HUDEP-2 (cell line): Measurements from ENCODE around the gene HRH2.
A peak's percentile ranks its signal among the peaks of the same experiment; 100 is the strongest.
"Not testable (repeated sequence)": the region's sequence is repeated elsewhere in the genome, so short reads cannot be mapped to it uniquely, and the experiment has no call there.

Source experiments
- DNase-seq, 76 experiments: peaks; one replicate each; lab custom pipeline; 2025; ENCODE audit not compliant: unreplicated experiment in 76 of 76; lab: John Stamatoyannopoulos, UW

HRH2 gene, protein sequence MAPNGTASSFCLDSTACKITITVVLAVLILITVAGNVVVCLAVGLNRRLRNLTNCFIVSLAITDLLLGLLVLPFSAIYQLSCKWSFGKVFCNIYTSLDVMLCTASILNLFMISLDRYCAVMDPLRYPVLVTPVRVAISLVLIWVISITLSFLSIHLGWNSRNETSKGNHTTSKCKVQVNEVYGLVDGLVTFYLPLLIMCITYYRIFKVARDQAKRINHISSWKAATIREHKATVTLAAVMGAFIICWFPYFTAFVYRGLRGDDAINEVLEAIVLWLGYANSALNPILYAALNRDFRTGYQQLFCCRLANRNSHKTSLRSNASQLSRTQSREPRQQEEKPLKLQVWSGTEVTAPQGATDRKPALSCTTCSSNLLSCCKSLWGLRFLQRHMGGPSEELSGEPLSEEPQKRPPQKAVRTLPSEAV

DNA sequence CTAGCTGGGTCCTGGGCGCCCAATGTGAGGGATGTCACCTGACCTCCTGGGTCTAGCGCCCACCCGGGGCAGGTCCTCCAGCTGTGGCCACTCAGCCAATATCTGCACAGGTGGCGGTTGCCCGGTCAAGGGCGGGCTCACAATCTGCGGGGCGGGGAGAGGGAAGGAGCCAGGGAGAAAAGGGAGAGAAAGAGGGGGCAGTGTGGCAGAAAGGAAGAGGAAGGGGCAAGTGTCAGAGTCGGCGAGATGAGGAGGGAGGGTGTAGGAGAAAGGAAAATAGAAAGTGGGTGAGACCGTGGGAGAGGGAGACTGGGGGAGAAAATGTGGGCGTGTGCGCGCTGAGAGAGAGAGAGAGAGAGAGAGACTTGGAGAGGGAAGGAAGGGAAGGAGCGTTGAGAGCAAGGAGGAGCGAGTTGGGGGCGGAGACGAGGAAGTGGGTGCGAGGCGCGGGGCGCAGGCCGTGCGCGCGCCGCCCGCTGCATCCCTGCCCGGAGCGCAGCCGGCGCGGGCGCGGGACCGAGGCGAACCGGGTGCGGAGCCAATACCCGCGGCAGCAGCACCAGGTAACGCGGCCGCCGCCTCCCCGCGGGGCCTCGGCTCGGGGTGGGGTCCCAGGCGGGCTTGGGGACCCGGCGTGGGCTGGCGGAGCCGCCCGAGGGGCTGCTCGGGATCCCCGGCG, at the start of gene HRH2:
Gene HRH2, plus strand, starts transcription at position 479 of the 679 bp plus-strand sequence. CDS start 25,163 bp downstream, outside the sequence.
- peak in 9 of 76 experiments; percentile 6 to 62 (median 14) for DNase-seq

DNA sequence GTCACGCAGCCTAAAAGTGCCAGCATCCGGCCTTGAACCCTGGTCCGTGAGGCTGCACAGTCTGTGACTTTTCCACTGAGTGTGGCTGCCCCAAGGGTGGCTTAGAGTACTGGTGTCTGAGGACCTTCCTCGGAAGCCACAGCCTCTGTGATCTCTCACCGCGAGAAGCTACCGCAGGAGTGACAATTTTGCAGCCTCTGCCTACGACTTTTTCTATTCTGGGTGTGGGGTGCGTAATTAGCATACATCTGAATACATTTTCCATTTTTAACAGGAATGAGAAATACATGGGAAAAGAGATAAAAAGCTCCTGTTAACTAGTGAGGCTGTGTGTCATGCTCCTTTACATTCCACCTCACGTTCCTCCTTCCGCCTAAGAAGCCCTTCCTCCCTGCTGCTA, 48.3 kb upstream of the HRH2 start:
- no peak for DNase-seq

DNA sequence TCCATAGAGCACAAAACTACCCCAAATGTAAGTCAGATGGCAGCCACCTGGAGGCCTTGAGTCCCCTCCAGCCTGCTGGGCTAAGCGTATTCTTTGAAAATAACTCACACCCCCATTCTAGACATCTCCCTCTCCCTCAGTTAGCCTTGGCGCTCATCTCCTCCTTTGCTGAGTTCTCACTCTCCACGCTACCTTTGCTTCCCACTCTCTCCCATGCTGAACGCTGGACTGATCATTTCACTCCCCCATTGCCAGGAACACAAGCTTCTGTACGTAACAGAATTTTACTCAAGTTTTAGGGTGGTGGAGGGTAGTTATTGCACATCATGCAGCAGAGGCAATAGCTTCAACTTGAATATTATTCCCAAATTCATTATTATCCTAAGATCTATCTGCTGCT, 47.5 kb upstream of the HRH2 start:
- no peak for DNase-seq

DNA sequence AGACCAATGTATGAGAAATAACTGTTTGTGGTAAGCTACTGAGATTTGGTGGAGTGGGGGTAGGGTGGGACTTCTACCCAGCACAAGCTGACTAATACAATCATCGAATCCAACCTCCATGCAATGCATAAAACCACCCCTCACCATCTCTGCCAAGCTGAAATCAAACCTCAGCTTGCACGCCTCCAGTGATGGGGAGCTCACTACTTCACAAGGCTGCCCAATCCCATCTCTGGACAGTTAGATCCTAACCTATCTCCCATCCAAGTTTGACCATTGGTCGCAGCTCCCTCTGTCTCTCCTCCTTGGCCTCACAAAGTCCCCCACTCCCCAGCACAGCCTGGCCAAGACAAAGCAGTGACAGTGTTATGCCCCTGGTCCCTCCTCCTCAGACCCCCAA, 47.0 kb upstream of the HRH2 start:
- DNase-seq = no peak

DNA sequence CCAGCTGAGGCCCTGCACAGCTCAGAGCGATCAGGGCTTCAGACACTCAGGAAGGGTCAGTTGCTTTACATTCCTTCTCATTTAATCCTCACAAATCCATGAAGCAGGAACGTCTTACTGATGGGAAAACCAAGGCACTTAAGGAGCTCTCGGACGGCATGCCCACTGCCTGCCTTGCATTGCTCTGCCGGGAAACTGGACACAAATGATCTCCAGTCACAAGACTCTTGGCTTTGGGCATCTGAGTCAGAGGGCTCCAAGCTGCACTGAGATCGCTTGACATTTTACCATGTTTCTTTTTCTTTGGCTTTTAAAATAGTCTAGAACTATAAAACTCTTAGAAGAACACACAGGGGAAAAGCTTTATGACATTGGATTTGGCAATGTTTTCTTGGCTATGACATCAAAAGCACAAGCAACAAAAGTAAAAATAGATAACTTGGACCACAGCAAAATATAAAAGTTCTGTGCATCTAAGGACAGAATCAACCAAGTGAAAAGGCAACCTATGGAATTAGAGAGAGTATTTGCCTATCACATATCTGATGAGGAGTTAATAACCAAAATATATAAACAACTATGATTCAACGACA, 43.6 kb upstream of the HRH2 start:
- no peak for DNase-seq

DNA sequence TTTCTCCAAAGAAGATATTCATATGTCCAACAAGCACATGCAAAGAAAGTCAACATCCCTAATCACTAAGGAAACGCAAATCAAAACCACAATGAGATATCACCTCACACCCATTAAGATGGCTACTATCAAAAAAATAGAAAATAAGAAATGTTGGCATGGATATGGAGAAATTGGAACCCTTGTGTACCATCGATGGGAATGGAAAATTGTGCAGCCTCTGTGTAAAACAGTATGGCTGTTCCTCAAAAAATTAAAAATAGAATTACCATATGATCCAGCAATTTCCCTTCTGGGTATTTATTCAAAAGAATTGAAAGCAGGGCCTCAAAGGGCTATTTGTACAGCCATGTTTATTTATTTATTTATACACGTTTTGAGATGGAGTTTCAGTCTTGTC, 43.0 kb upstream of the HRH2 start:
- DNase-seq = no peak

DNA sequence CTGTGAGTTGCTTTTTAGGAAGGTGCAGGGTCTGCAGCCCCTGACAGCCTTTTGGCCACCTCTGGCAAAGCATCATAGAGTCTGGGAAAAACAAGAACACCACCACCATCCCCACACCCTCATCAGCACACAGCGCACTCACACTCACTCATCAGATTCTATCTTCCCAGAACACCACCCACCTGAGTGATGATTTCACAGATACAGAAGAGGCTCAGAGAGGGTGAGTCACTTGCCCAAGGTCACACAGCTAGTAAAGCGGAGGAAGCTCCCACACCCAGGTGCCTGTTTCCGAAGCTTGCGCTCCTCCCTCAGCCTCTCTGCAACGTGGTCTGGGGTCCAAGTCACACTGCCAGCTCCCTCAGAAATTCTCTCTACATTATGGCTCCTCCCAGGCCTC, 41.8 kb upstream of the HRH2 start:
- no peak for DNase-seq

DNA sequence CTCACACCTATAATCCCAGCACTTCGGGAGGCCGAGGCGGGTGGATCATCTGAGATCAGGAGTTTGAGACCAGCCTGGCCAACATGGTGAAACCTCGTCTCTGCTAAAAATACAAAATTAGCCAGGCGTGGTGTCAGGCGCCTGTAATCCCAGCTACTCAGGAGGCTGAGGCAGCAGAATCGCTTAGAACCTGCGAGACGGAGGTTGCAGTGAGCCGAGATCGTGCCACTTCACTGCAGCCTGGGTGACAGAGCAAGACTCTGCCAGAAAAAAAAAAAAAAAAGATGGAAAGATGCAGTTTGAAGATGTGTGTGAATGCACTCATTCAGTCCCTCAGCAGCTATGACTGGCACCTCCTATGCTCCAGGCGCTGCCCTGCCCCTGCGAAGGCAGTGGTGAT, 41.3 kb upstream of the HRH2 start:
- DNase-seq = not testable (repeated sequence)

DNA sequence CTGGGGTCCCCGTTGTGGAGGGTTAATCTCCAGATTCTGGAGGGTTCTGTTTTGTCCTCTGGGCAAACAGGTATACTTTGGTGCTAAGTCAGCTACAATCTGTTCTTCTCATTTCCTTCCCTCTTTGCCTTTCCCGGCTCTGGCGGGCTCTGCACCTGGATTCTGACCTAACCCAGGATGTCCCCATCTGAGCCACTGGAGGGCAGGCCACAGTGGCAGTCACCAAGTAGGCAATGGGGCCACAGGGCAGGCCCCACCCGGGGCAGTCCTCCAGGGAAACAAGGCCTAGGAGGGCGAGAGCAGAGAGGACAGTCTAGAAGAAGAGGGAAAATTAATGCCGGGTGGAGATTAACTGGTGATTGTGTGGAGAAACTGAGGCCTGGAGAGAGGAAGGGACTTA, 40.4 kb upstream of the HRH2 start:
- peak in 5 of 76 experiments; percentile 1 to 28 (median 3) for DNase-seq

DNA sequence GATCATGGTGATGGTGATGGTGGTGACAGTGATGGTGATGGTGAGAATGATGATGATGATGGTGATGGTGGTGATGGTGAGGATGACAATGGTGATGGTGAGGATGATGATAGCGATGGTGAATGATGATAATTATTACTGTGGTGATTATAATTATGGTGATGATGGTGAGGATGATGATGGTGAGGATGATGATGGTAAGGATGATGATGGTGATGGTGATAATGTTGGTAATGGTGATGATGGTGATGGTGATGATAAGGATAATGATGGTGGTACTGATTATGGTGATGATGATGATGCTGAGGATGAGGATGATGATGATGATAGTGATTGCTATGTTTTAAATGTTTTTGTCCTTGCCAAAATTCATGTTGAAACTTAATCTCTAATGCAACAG, 37.3 kb upstream of the HRH2 start:
- DNase-seq = no peak

DNA sequence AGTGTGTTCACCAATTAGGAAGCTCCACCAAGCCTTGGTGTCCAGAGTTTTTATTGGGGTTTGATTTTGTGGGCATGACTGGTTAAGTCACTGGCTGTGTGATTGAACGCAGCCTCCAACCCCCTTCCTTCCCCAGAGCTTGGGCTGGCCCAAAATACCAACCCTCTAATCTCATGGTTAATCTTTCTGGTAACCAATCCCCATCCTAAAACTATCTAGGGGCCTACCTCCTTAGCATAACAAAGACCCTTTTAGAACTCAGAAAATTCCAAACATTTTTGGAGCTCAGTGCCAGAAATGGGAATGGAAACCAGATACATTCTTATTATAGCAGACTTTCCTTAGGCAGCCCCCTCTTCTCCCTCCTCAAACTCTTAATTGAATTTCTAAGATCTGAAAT, 35.9 kb upstream of the HRH2 start:
- no peak for DNase-seq

DNA sequence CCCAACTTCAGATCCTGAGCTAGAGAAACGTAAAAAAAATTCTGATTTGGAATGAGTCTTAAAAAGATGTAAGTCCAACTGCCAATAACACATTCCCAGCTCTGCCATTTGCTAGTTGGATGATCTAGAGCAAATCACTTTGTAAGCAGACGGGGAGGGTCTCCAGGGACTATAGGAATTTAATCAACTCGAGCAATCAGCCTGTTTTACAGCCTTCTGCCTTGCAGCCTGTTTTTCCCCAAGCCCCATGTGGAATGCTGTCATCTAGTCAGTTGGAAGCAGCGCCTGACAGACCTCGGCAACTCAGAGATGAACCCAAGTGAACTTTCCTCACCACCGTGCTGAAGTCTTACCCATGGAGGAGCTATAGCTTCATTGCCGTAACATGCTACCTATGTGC, 34.8 kb upstream of the HRH2 start:
- DNase-seq = no peak

DNA sequence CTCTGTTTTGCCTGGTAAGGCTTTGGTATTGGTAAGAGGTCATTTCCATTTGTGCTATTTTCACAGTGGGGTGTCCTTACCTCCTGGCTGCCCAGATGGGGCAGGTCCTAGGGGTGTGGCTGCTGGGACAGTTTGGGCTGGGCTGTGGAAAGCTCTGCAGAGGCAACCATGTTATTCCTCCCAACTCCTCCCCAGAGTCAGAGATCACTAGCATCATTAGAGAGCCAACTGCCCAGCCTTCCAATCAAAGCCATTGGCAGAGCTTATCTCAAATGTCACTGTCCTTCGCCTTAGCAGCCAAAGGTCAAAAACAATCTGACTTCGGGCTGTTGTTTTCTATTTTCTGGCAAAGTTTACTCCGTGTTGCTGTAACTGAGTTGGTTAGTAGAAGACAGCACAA, 33.6 kb upstream of the HRH2 start:
- DNase-seq = no peak

DNA sequence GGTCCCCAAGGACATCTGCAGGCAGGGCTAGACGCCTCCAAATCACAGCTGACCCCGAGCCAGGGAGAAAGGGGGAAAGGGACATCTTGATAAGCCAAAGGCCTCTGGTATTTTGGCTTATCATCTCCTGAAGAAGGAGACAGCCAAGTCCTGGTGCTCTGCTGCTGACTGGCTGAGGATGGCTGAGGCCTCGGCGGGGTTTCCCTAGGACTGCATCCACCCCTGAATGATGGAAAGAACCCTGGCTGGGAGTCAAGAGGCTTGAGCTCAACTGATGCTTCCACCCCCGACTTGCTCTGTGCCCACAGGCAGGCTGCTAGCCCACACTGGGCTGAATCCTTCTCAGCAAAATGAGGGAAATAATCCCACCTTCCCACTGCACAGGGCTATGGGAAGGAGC, 30.9 kb upstream of the HRH2 start:
- DNase-seq = no peak

DNA sequence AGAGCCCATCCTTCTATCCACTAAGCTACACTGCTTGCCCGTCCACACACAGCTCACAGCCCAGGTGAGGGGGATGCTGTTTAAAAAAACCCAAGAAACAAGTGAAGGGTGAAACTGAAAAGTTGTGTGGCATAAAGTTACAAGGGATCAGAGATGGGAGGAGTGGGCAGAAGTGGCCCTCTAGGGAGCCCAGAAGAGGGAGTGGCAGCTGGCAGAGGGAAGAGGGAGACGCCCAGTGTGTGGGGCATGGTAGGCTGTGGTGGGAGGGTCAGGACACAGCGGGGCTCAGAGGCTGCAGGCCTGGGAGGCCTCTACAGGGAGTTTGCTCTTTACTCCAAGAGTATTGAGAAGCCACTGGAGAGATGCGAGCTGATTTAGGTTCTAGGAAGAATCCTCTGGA, 30.1 kb upstream of the HRH2 start:
- peak in 3 of 76 experiments; percentile 3 to 17 (median 11) for DNase-seq

DNA sequence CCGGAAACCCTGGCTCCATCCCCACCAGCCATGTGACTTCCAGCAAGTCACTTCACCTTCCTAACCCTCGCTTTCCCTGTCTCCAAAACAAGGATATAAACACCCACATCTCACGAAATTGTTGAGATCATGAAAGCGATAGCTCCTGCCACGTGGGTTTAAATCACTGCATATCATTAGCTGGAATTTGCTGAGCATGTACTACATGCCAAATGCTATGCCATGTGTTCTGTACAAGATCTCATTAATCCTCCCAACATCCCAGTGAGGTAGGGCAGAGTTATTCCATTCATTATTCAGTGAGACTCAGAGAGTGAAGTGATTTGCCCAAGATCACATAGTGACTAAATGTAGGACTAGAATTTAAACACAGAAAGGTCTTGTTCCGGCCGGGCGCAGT, 29.2 kb upstream of the HRH2 start:
- no peak for DNase-seq

DNA sequence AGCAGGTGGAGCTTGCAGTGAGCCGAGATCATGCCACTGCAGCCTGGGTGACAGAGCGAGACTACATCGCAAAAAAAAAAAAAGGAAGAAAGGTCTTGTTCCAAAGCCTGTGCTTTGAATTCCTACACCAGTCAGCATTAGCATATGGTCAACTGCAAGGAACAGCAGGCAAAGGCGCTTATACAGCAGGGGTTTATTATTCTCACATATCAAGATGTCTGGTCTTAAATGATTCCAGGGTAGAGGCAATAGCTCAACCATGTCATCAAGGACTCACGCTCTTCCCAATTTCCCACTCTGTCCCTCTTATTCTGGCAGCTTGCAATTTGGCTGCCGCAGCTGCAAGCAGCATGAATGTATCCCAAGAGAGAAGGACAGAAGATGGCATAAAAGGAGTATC, 28.6 kb upstream of the HRH2 start:
- DNase-seq = no peak

DNA sequence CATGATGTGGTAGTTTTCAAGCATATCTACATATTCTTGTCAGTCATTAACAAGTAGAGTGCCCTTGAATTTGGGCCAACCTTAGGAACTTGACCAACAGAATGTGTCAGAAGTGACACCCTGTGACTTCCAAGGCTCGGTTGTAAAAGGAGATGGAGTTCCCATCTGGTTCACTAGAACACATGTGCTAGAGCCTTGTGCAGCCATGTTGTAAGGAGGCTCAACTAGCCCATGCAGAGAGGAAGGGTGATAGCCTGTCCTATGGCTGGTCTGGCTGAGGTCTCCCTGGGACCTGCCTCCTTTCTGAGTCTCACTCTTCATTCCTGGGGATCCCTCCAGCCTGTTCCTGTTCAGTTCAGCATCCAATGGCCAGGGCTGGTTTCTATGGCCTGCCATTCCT, 28.1 kb upstream of the HRH2 start:
- DNase-seq = no peak

DNA sequence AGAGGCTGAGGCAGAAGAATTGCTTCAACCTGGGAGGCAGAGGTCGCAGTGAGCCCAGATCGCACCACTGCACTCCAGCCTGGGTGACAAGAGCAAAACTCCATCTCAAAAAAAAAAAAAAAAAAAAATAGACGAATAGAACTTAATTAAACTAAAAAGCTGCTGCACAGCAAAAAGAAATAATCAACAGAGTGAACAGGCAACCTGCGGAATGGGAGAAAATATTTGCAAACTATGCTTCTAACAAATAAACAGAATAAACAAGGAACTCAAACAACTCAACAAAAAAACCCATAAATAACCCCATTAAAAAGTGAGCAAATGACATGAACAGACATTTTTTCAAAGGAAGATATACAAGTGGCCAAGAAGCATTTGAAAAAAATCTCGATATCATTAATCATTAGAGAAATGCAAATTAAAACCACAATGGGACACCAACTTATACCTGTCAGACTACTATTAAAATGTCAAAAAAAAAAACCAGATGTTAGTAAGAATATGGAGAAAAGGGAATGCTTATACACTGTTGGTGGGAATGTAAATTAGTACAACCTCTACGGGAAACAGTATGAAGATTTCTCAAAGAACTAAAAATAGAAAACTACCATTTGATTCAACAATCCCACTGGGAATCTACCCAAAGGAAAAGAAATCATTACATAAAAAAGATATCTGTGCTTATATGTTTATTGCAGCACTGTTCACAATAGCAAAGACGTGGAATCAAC, 21.9 kb upstream of the HRH2 start:
- no peak for DNase-seq

DNA sequence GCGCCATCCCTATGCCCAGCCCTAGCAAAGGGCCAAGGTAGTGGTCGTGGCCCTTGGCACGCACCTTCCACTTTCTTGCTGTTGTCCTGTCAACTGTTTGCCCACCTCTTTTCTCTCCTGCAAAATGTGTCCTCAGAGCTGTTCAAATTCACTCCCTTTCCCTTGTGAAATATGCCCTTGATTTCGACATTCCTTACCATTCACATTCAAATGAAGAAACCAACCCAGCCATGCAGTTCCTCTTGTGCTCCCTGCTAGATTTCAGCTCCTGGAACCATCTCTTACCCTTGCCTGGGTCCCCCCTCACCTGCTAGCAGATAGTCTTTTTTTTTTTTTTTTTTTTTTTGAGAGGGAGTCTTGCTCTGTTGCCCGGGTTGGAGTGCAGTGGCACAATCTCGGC, 19.6 kb upstream of the HRH2 start:
- no peak for DNase-seq

DNA sequence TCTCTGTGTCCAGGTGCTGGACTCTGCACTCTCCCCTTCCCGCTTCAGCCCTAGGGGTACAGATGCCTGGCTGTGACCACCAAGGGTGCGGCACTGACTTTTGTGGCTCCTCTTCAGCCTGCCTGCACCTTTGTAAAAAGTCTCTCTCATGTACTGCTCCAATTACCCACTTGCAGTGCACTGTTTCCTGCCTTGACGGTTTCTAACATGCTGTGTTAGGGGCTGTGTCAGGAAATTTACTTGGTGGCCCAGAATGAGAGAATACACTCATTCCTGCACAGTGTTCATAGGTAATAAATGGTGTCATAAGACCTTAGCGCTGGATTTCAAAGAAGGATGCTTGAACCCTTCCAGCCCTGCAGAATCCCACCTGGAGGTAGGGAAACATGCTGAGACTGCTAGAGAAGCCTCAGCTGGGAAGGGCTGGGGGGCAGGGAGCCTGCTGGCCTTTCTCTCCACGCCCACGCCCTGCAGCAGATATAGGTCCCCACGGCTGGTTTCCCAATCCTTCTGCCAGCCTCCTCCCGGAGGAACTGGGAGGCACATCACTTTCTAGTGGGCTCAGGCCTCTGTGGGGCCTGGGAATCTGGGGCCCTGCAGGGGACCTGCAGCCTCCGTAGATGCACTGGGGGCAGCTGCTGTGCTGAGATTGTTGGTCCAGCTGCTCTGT, 17.6 kb upstream of the HRH2 start:
- DNase-seq = no peak
